Progenitor cell of endocrine pancreas (in vitro differentiated cells): ENCODE measurements around the gene PIM2. TPM values are rescaled to one million over a fixed set of nuclear protein-coding genes. Genes with fewer than 3 reads are reported as not detected.
A peak's percentile ranks its signal among the peaks of the same experiment; 100 is the strongest.

Source experiments
- DNase-seq: peaks from one replicate; pipeline ENCODE4 v3.0.0; 2021; ENCODE audit warnings: low spot score; ENCODE audit not compliant: unreplicated experiment
- H3K27ac Mint-ChIP-seq: 2 replicates; pipeline ENCODE4 v1.8.0; 2021; ENCODE audit warnings: mild to moderate bottlenecking, moderate library complexity, mixed read lengths
- H3K27me3 Mint-ChIP-seq: 2 replicates; pipeline ENCODE4 v1.8.0; 2021; ENCODE audit warnings: mixed read lengths
- H3K36me3 Mint-ChIP-seq: 2 replicates; pipeline ENCODE4 v1.8.0; 2022; ENCODE audit warnings: mixed read lengths; ENCODE audit not compliant: insufficient read depth
- H3K4me1 Mint-ChIP-seq: 2 replicates; pipeline ENCODE4 v1.8.0; 2021; ENCODE audit warnings: low read depth, mixed read lengths
- H3K4me3 Mint-ChIP-seq: 2 replicates; pipeline ENCODE4 v1.8.0; 2021; ENCODE audit warnings: low read depth, mild to moderate bottlenecking, moderate library complexity, mixed read lengths
- H3K9me3 Mint-ChIP-seq: 2 replicates; pipeline ENCODE4 v1.8.0; 2021; ENCODE audit warnings: low read depth, mixed read lengths
- total RNA-seq: library from RNA; stranded (reverse); gene quantifications from 2 replicates; pipeline ENCODE4 v1.2.1, GENCODE V29; 2021
- TF ChIP-seq, protein P1 (sequence below): fragments of 200-600 bp; sonication (generic); IDR thresholded peaks from one replicate; pipeline ENCODE4 v1.5.0; 2021; ENCODE audit warnings: antibody characterized with exemption, mild to moderate bottlenecking; ENCODE audit not compliant: unreplicated experiment

PIM2 gene
- total RNA-seq, 1 donor from 2014 or later, result 10.4 TPM

DNA sequence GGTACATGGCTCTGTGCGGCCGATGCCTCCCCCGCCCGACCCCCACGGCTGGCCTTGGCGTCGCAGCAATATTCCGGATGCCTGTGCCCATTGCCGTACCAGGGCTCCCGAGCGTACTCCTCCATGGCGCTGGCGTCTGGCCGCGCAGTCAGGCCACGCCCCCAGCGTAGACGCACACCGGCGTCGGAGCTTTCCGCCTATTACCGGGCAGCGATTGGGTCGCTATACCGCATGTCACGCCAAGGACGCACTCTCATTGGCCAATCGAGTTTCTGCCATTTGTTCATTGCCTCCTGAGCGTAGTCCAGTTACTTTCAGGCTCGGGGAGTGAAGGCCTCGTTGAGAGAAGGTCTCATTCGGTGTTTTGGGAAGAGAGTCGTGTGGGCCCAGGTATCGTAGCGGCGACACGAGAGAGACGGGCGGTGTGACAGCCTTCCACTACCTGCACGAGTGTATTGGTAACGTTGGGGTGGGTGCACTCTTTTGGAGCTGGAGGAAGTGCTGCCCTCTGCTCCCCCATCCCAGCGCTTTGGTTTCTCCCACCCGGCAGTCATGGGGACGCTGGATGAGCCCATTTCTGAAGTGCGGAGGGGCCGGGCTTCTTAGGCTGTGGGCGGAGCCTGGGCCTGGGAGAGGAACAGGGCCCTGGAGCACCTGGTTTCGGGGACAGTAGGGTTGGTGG is 21.1 kb downstream of the PIM2 start, which contains the start of the genes PQBP1 and TIMM17B:
Gene PQBP1, plus strand, starts transcription at position 306 of the 682 bp plus-strand sequence. CDS start 580 bp downstream, outside the sequence.
Gene TIMM17B, minus strand, starts transcription at position 144 of the 682 bp plus-strand sequence. Its CDS starts 19 bp downstream, at position 125.
- peaks cover 6% of the 10 kb centered on the region for H3K9me3 Mint-ChIP-seq
- peak within 1 kb of the TSS; percentile 96 for H3K27ac Mint-ChIP-seq
- H3K27me3 Mint-ChIP-seq, result no peaks in the 10 kb centered on the region
- peak within 1 kb of the TSS; percentile 76 for H3K4me3 Mint-ChIP-seq
- H3K4me1 Mint-ChIP-seq, result peaks cover 7% of the 10 kb centered on the region
- H3K36me3 Mint-ChIP-seq, result peaks cover 1% of the 10 kb centered on the region
- DNase-seq, result peak; percentile 77
- TF ChIP-seq, protein P1, sequence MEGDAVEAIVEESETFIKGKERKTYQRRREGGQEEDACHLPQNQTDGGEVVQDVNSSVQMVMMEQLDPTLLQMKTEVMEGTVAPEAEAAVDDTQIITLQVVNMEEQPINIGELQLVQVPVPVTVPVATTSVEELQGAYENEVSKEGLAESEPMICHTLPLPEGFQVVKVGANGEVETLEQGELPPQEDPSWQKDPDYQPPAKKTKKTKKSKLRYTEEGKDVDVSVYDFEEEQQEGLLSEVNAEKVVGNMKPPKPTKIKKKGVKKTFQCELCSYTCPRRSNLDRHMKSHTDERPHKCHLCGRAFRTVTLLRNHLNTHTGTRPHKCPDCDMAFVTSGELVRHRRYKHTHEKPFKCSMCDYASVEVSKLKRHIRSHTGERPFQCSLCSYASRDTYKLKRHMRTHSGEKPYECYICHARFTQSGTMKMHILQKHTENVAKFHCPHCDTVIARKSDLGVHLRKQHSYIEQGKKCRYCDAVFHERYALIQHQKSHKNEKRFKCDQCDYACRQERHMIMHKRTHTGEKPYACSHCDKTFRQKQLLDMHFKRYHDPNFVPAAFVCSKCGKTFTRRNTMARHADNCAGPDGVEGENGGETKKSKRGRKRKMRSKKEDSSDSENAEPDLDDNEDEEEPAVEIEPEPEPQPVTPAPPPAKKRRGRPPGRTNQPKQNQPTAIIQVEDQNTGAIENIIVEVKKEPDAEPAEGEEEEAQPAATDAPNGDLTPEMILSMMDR, result no peak

DNA sequence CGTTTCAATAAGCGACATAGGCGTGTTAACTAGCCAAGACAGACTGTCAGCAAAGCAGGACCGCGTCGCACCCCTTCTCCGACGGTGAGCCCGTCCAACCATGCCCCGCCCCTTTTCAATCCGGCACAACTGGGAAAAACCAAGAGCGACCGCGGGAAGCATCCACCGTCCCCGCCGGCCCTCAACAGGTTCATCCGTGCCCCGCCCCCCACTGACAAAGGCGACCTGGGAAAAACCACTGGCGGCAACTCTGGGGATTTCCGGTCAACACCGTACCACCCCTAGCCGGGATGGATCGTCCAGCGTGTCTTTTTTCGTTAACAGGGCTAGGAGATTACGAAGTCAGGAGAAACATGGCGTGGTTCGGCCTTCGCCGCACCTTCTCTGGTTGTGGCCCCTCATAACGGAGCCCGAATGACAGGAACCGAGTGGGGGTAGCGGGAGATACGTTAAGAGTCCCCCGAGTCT is 21.6 kb downstream of the PIM2 start:
- TF ChIP-seq, protein P1, result no peak
- Mint-ChIP-seq H3K36me3 (peaks cover 1% of the 10 kb centered on the region), H3K27ac (peak overlapping the region; percentile 96), H3K4me1 (peaks cover 7% of the 10 kb centered on the region), H3K4me3 (peak overlapping the region; percentile 76), H3K27me3 (no peaks in the 10 kb centered on the region), H3K9me3 (peaks cover 6% of the 10 kb centered on the region)
- DNase-seq, result peak; percentile 64

DNA sequence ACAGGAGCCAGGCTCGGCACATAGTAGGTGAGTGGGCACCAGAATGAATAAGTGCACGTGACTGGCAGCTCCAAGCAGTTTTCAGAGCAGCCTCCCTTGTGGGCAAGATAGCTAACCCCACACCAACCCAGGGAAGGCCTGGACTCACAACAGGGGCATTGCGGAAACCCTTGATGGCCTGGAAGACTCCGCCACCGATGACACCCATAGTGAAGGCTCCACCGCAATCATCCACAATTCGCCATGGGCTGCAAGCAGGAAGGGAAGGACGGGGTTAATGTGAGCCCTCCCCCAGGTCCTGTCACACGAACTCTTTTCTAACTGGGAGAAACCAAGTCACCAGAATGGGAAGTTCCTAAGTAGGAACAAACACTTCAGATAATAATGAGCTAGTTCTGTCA is 22.2 kb downstream of the PIM2 start:
- peaks cover 11% of the 10 kb centered on the region for H3K4me1 Mint-ChIP-seq
- H3K36me3 Mint-ChIP-seq, result no peaks in the 10 kb centered on the region
- TF ChIP-seq, protein P1, result no peak
- peaks cover 6% of the 10 kb centered on the region for H3K9me3 Mint-ChIP-seq
- DNase-seq, result no peak
- no peaks in the 10 kb centered on the region for H3K27me3 Mint-ChIP-seq
- peak overlapping the region; percentile 76 for H3K4me3 Mint-ChIP-seq
- peak overlapping the region; percentile 96 for H3K27ac Mint-ChIP-seq

DNA sequence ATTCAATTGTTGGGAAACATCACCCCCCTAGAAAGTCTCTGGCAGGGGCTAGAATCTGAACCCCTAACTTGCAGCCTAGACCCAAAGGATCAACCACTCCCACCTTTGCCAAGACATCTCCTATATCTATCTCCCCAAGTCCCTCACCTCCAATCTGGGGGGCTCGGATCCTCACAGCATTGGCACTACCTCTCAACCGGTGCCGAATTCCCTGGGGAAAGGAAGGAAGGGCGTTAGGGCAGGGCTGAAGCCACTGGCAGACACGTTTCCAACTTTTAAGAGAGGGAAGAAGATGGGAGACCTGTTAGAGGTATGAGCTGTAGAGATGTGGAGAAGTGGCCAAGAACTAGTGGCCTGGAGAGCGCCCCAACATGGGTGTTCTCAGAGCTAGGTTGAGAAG is 23.9 kb downstream of the PIM2 start:
- peaks cover 13% of the 10 kb centered on the region for H3K4me1 Mint-ChIP-seq
- DNase-seq, result no peak
- peaks cover 6% of the 10 kb centered on the region for H3K9me3 Mint-ChIP-seq
- no peaks in the 10 kb centered on the region for H3K36me3 Mint-ChIP-seq
- H3K4me3 Mint-ChIP-seq, result no peak overlapping the region
- no peak overlapping the region for H3K27ac Mint-ChIP-seq
- peaks cover 4% of the 10 kb centered on the region for H3K27me3 Mint-ChIP-seq
- TF ChIP-seq, protein P1, result no peak

DNA sequence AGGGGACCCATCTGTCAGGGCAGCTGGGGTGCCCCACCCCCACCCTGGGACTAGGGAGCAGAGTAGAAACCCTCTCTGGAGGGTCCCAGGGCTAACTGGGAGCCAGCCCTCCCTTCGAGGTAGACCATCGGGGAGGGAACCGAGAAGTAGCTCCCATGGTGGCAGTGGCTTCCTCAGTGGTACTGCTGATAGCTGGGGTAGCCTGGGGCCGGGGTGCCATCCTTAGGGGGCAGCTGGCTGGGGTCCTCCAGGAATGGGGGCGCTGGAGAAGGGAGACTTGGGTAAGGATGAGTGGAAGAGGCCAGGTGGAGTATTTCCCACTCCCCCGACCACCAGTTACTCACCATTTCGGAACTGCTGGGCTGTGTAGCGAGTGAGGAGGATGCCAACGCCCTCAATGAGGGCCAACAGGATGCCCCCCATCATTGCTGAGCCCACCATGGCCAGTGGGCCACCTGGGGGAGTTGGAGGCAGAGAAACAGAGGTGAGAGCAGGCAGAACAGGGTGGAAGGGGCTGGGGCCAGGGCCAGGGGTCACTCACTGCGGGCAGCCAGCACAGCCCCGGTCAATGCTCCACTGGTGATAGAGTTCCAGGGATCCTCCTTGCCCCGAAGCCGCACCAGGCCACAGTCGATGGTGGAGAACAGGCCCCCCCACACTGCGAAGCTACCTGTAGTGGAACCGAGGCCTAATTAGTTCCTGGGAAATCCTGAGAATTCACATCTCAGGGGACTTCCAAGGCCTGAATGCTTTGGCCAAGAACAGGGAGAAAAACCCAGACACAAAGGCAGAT is 25.1 kb downstream of the PIM2 start:
- TF ChIP-seq, protein P1, result no peak
- no peak for DNase-seq
- Mint-ChIP-seq H3K36me3 (no peaks in the 10 kb centered on the region), H3K27me3 (peaks cover 8% of the 10 kb centered on the region), H3K9me3 (peaks cover 8% of the 10 kb centered on the region), H3K4me3 (no peak overlapping the region), H3K4me1 (peaks cover 13% of the 10 kb centered on the region), H3K27ac (no peak overlapping the region)
